DMS79 (cell line): ENCODE results near the gene LRRC51.
"Not testable (repeated sequence)": the region's sequence is repeated elsewhere in the genome, so short reads cannot be mapped to it uniquely, and the experiment has no call there.

ENCODE experiments used
- DNase-seq: peaks from one replicate; lab custom pipeline; 2025; lab: John Stamatoyannopoulos, UW

Gene LRRC51

GRCh38 chr11:72141066-72141465 is 60.4 kb downstream of the LRRC51 start:
- DNase-seq: no peak

GRCh38 chr11:72142086-72142485 is 61.4 kb downstream of the LRRC51 start:
- DNase-seq: not testable (repeated sequence)

GRCh38 chr11:72142543-72142942 is 61.9 kb downstream of the LRRC51 start:
- DNase-seq: not testable (repeated sequence)

- DNase-seq: no peak
Observed at GRCh38 chr11:72144807-72145565, 64.3 kb downstream of the LRRC51 start.
